ENCODE measurements around the gene SNX20.

SNX20 gene

GRCh38 chr16:50642349-50642748, 38.8 kb downstream of the SNX20 start:
- TF ChIP-seq EP300 (IDR thresholded peaks at IDR 0.05; ENCODE audit: borderline replicate concordance) = no peak
- TF ChIP-seq TCF12 (IDR thresholded peaks at IDR 0.05; ENCODE audit: low read depth) = no peak
- TF ChIP-seq NFIC (IDR thresholded peaks at IDR 0.05) = no peak
- TF ChIP-seq TAF1 (IDR thresholded peaks at IDR 0.05; ENCODE audit: low read depth) = no peak

GRCh38 chr16:50641818-50642187, 39.3 kb downstream of the SNX20 start:
- TF ChIP-seq RAD21 (IDR thresholded peaks at IDR 0.05; ENCODE audit: low read depth) (no peak), USF1 (IDR thresholded peaks at IDR 0.05) (no peak), FOXM1 (IDR thresholded peaks at IDR 0.05; ENCODE audit: borderline replicate concordance, low read depth) (no peak)

- TF ChIP-seq EGR1 (IDR thresholded peaks at IDR 0.05) (no peak), TEAD4 (IDR thresholded peaks at IDR 0.05) (no peak), CEBPB (IDR thresholded peaks at IDR 0.05) (no peak), TCF12 (IDR thresholded peaks at IDR 0.05; ENCODE audit: low read depth) (no peak), TAF1 (IDR thresholded peaks at IDR 0.05; ENCODE audit: low read depth) (no peak), EP300 (IDR thresholded peaks at IDR 0.05; ENCODE audit: borderline replicate concordance) (no peak), CREB1 (IDR thresholded peaks at IDR 0.05; ENCODE audit: low read depth) (no peak), NFIC (IDR thresholded peaks at IDR 0.05) (no peak), YY1 (IDR thresholded peaks at IDR 0.05; ENCODE audit: low read depth) (no peak), ZBTB7A (IDR thresholded peaks at IDR 0.05; ENCODE audit: low read depth) (no peak), MAX (IDR thresholded peaks at IDR 0.05) (no peak), FOXM1 (IDR thresholded peaks at IDR 0.05; ENCODE audit: borderline replicate concordance, low read depth) (no peak), REST (IDR thresholded peaks at IDR 0.05; ENCODE audit: low read depth) (no peak), USF1 (IDR thresholded peaks at IDR 0.05) (no peak), RAD21 (IDR thresholded peaks at IDR 0.05; ENCODE audit: low read depth) (no peak)
Observed at GRCh38 chr16:50640919-50641817, 39.9 kb downstream of the SNX20 start.

- TF ChIP-seq NFIC (IDR thresholded peaks at IDR 0.05) = no peak
- TF ChIP-seq USF1 (IDR thresholded peaks at IDR 0.05) = no peak
- no peak for TF ChIP-seq ZBTB7A (IDR thresholded peaks at IDR 0.05; ENCODE audit: low read depth)
- no peak for TF ChIP-seq EP300 (IDR thresholded peaks at IDR 0.05; ENCODE audit: borderline replicate concordance)
- no peak for TF ChIP-seq EGR1 (IDR thresholded peaks at IDR 0.05)
- no peak for TF ChIP-seq MAX (IDR thresholded peaks at IDR 0.05)
- TF ChIP-seq FOXM1 (IDR thresholded peaks at IDR 0.05; ENCODE audit: borderline replicate concordance, low read depth) = no peak
- no peak for TF ChIP-seq YY1 (IDR thresholded peaks at IDR 0.05; ENCODE audit: low read depth)
- TF ChIP-seq RAD21 (IDR thresholded peaks at IDR 0.05; ENCODE audit: low read depth) = no peak
- TF ChIP-seq REST (IDR thresholded peaks at IDR 0.05; ENCODE audit: low read depth) = no peak
- TF ChIP-seq TCF12 (IDR thresholded peaks at IDR 0.05; ENCODE audit: low read depth) = no peak
- no peak for TF ChIP-seq CEBPB (IDR thresholded peaks at IDR 0.05)
- TF ChIP-seq TEAD4 (IDR thresholded peaks at IDR 0.05) = no peak
- no peak for TF ChIP-seq TAF1 (IDR thresholded peaks at IDR 0.05; ENCODE audit: low read depth)
- no peak for TF ChIP-seq CREB1 (IDR thresholded peaks at IDR 0.05; ENCODE audit: low read depth)
Observed at GRCh38 chr16:50640391-50640790, 40.7 kb downstream of the SNX20 start.

GRCh38 chr16:50638816-50639670, 42.1 kb downstream of the SNX20 start:
- TF ChIP-seq CREB1 (IDR thresholded peaks at IDR 0.05; ENCODE audit: low read depth) (no peak), YY1 (IDR thresholded peaks at IDR 0.05; ENCODE audit: low read depth) (no peak), ZBTB7A (IDR thresholded peaks at IDR 0.05; ENCODE audit: low read depth) (no peak), NFIC (IDR thresholded peaks at IDR 0.05) (no peak)
